Endothelial cell of umbilical vein (primary cell): ENCODE results near the gene MAPK8. TPM values are rescaled to one million over a fixed set of nuclear protein-coding genes. Genes with fewer than 3 reads are reported as not detected.
A peak's percentile ranks its signal among the peaks of the same experiment; 100 is the strongest.
"Not testable (repeated sequence)": the region's sequence is repeated elsewhere in the genome, so short reads cannot be mapped to it uniquely, and the experiment has no call there.

Source experiments
- BruUV-seq: library from RNA; stranded (reverse); fragments of 400-500 nt; replicated peaks from 2 replicates; lab custom pipeline; 2021; lab: Mats Ljungman, UMichigan
- CTCF ChIA-PET: fragments of 300-600, 350-600 bp; sonication (Branson Sonifier 250); formaldehyde crosslinking; loops from one replicate; lab custom pipeline; 2021; ENCODE audit warnings: antibody characterized with exemption, inconsistent platforms; lab: Charles Lee
- POLR2A ChIA-PET: fragments of 300-600, 350-600 bp; sonication (Branson Sonifier 250); formaldehyde crosslinking; loops from one replicate; lab custom pipeline; 2021; ENCODE audit warnings: antibody characterized with exemption, inconsistent platforms; lab: Charles Lee
- DNase-seq: peaks from one replicate; pipeline ENCODE4 v3.0.0-alpha.2; 2011; ENCODE audit warnings: low read depth, low spot score
- FAIRE-seq: peaks from 2 replicates; lab custom pipeline; 2011; peaks lifted over from hg19 to GRCh38; lab: Jason Lieb, UNC
- H2AFZ ChIP-seq: 2 replicates; pipeline ENCODE4 v1.6.0; 2012; ENCODE audit warnings: low read depth, low read length, control low read depth, inconsistent platforms
- H3K27ac ChIP-seq: 2 replicates; pipeline ENCODE4 v1.5.1; 2011; ENCODE audit warnings: low read depth, mild to moderate bottlenecking, control low read depth, low read length, moderate library complexity; ENCODE audit not compliant: insufficient read depth
- H3K27me3 ChIP-seq, 2 experiments: 2 replicates each; pipeline versions ENCODE4 v1.6.0 to v1.6.1; 2011; ENCODE audit warnings: low read length in 2 of 2, mixed read lengths in 1 of 2; ENCODE audit not compliant: control insufficient read depth in 2 of 2, insufficient read depth in 2 of 2
- H3K36me3 ChIP-seq, 2 experiments: 2 replicates in 1 of 2; 3 replicates in 1 of 2; pipeline ENCODE4 v1.5.1; 2011; ENCODE audit warnings: low read length in 2 of 2, mild to moderate bottlenecking in 1 of 2, moderate library complexity in 1 of 2; ENCODE audit not compliant: control insufficient read depth in 2 of 2, insufficient read depth in 2 of 2; ENCODE audit errors: extremely low read depth in 1 of 2
- H3K4me1 ChIP-seq: 3 replicates; pipeline ENCODE4 v1.5.1; 2011; ENCODE audit warnings: mild to moderate bottlenecking, low read length; ENCODE audit not compliant: control insufficient read depth, insufficient read depth; ENCODE audit errors: extremely low read depth
- H3K4me2 ChIP-seq: 2 replicates; pipeline ENCODE4 v1.6.1; 2011; ENCODE audit warnings: low read length, control low read depth, mixed read lengths; ENCODE audit not compliant: insufficient read depth
- H3K4me3 ChIP-seq, 3 experiments: fragments of 200-600 bp in 1 of 3; sonication (generic), shearing (Covaris generic) in 1 of 3; replicated peaks in 1 of 3; 2 replicates each; pipeline ENCODE4 v1.5.1; 2011 to 2016; ENCODE audit warnings: control low read depth in 3 of 3, low read length in 3 of 3, mild to moderate bottlenecking in 2 of 3, inconsistent platforms in 1 of 3, low read depth in 1 of 3, moderate library complexity in 1 of 3; ENCODE audit not compliant: insufficient read depth in 1 of 3
- H3K79me2 ChIP-seq: 2 replicates; pipeline ENCODE4 v1.6.0; 2012; ENCODE audit warnings: low read length, inconsistent platforms; ENCODE audit not compliant: control insufficient read depth, insufficient read depth
- H3K9ac ChIP-seq: replicated peaks from 2 replicates; pipeline ENCODE3; 2011; ENCODE audit warnings: low read length, control low read depth; ENCODE audit not compliant: insufficient read depth; ENCODE audit errors: extremely low read depth
- H3K9me1 ChIP-seq: replicated peaks from 3 replicates; pipeline ENCODE4 v1.6.0; 2011; ENCODE audit warnings: mild to moderate bottlenecking, low read length; ENCODE audit not compliant: control insufficient read depth, insufficient read depth; ENCODE audit errors: extremely low read depth
- H3K9me3 ChIP-seq: replicated peaks from 2 replicates; pipeline ENCODE4 v1.5.1; 2012; ENCODE audit warnings: low read length, inconsistent platforms; ENCODE audit not compliant: control insufficient read depth, insufficient read depth
- H4K20me1 ChIP-seq: replicated peaks from 2 replicates; pipeline ENCODE3; 2011; ENCODE audit warnings: mild to moderate bottlenecking, low read length; ENCODE audit not compliant: control insufficient read depth, insufficient read depth; ENCODE audit errors: extremely low read depth
- EZH2 ChIP-seq: IDR thresholded peaks from 2 replicates; pipeline ENCODE4 v1.6.1; 2012; ENCODE audit warnings: borderline replicate concordance, low read depth, mild to moderate bottlenecking, moderate library complexity, low read length, inconsistent platforms; ENCODE audit not compliant: severe bottlenecking
- FOS ChIP-seq: IDR thresholded peaks from 2 replicates; pipeline ENCODE4 v1.6.1; 2011; ENCODE audit warnings: mild to moderate bottlenecking, low read length, moderate library complexity, borderline replicate concordance; ENCODE audit not compliant: insufficient read depth
- GATA2 ChIP-seq: IDR thresholded peaks from 2 replicates; pipeline ENCODE4 v1.7.0; 2011; ENCODE audit warnings: low read depth, mild to moderate bottlenecking, moderate library complexity, mixed read lengths, low read length; ENCODE audit not compliant: insufficient read length, insufficient read depth
- JUN ChIP-seq: IDR thresholded peaks from 2 replicates; pipeline ENCODE4 v1.6.1; 2011; ENCODE audit warnings: borderline replicate concordance, low read depth; ENCODE audit not compliant: insufficient read length, insufficient read depth
- MAX ChIP-seq: IDR thresholded peaks from 2 replicates; pipeline ENCODE4 v1.6.1; 2011; ENCODE audit not compliant: insufficient read depth, insufficient read length
- MYC ChIP-seq: IDR thresholded peaks from one replicate; pipeline ENCODE4 v1.6.1; 2011; ENCODE audit warnings: mild to moderate bottlenecking, low read depth, low read length
- POLR2A ChIP-seq: IDR thresholded peaks from 2 replicates; pipeline ENCODE4 v1.6.1; 2012; ENCODE audit warnings: low read depth, mild to moderate bottlenecking, control low read depth, low read length
- POLR2AphosphoS5 ChIP-seq: IDR thresholded peaks from 2 replicates; pipeline ENCODE4 v1.6.1; 2012; ENCODE audit warnings: low read depth, mild to moderate bottlenecking, control low read depth, low read length, moderate library complexity; ENCODE audit not compliant: insufficient read depth
- dilution Hi-C: fragments of 300-500 bp; cut with MboI; formaldehyde crosslinking; loops from one replicate; pipeline ENCODE4 v1.15.0; 2019; ENCODE audit warnings: low sequenced_read_pairs; ENCODE audit not compliant: extremely low pct_ligation_motif_present
- intact Hi-C: fragments of 100-400 bp; cut with micrococcal nuclease; formaldehyde crosslinking; loops from one replicate; pipeline ENCODE4 v1.10.0; 2022
- polyA plus RNA-seq, 4 experiments: library from polyadenylated mRNA; depleted of rRNA in 3 of 4; stranded (reverse) in 3 of 4; unstranded in 1 of 4; fragments of >200 nt; gene quantifications; 2 replicates each; pipeline versions ENCODE4 v1.2.1 to v1.2.3, GENCODE V29; 2011 to 2012; ENCODE audit warnings: missing spikeins in 1 of 4
- total RNA-seq: library from RNA; stranded (reverse); gene quantifications from 2 replicates; pipeline ENCODE4 v1.2.3, GENCODE V29; 2021
- TF ChIP-seq, protein P1 (sequence below), 2 donors: IDR thresholded peaks; 1 replicate in 1 of 2; 2 replicates in 1 of 2; pipeline ENCODE4 v1.5.1; 2011; ENCODE audit warnings: low read length in 2 of 2, mild to moderate bottlenecking in 2 of 2, moderate library complexity in 2 of 2, control low read depth in 1 of 2, inconsistent platforms in 1 of 2, low read depth in 1 of 2; ENCODE audit not compliant: insufficient read depth in 1 of 2; ENCODE audit errors: extremely low read depth in 1 of 2

The MAPK8 gene
- total and polyA plus RNA-seq, 2 donors (not counting 3 experiments of a cell fraction or from before 2014, with no cell fraction given) = 25.3 to 56.2 TPM

- H3K4me1 ChIP-seq = no peaks in the 10 kb centered on the region
- no peaks in the 10 kb centered on the region for H3K9me3 ChIP-seq
- no peak overlapping the region for H3K27ac ChIP-seq
- H3K4me2 ChIP-seq = no peak overlapping the region
- H3K9ac ChIP-seq = no peak overlapping the region
- TF ChIP-seq, protein P1, sequence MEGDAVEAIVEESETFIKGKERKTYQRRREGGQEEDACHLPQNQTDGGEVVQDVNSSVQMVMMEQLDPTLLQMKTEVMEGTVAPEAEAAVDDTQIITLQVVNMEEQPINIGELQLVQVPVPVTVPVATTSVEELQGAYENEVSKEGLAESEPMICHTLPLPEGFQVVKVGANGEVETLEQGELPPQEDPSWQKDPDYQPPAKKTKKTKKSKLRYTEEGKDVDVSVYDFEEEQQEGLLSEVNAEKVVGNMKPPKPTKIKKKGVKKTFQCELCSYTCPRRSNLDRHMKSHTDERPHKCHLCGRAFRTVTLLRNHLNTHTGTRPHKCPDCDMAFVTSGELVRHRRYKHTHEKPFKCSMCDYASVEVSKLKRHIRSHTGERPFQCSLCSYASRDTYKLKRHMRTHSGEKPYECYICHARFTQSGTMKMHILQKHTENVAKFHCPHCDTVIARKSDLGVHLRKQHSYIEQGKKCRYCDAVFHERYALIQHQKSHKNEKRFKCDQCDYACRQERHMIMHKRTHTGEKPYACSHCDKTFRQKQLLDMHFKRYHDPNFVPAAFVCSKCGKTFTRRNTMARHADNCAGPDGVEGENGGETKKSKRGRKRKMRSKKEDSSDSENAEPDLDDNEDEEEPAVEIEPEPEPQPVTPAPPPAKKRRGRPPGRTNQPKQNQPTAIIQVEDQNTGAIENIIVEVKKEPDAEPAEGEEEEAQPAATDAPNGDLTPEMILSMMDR (IDR thresholded peaks at IDR 0.05; ENCODE audit: extremely low read depth in 1 of 2, insufficient read depth in 1 of 2, low read depth in 1 of 2, low read length in 2 of 2) = no peak
- TF ChIP-seq POLR2A (no peak), MYC (no peak), POLR2AphosphoS5 (no peak), GATA2 (no peak), EZH2 (no peak), JUN (no peak), FOS (no peak), MAX (no peak)
- no peak for DNase-seq
- intact Hi-C loops (no loop called here), dilution Hi-C loops (no loop called here)
- CTCF ChIA-PET = interaction anchor here (0.9 to 1.5 kb wide), 2 partner anchors 19 to 312 kb away, joined by 3 to 5 read pairs; no protein-coding TSS in a partner anchor
- peaks cover 7% of the 10 kb centered on the region for H4K20me1 ChIP-seq
- FAIRE-seq = peak; percentile 4
- H3K79me2 ChIP-seq = peaks cover 25% of the 10 kb centered on the region
- no TSS peak for BruUV-seq
- H2AFZ ChIP-seq = no peak overlapping the region
- no peak overlapping the region for H3K4me3 ChIP-seq
- no peaks in the 10 kb centered on the region for H3K36me3 ChIP-seq
- POLR2A ChIA-PET = no interaction called here
- no peaks in the 10 kb centered on the region for H3K27me3 ChIP-seq
- H3K9me1 ChIP-seq = no peaks in the 10 kb centered on the region
These were observed 37.6 kb downstream of the MAPK8 start for GRCh38 chr10:48343921-48344598.

DNA sequence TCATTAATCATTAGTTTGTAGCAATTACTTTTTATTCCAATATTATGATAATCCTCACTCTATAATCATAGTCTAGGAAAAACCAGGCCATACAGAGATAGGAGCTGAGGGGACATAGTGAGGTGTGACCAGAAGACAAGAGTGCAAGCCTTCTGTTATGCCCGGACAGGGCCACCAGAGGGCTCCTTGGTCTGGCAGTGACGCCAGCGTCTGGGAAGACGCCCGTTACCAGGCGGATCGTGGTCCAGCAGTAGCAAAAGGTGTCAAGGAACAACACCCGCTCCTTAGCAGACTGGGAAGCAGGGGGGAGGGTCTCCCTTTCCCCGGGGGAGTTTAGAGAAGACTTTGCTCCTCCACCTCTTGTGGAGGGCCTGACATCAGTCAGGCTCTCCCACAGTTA is 39.8 kb downstream of the MAPK8 start:
- H3K9me1 ChIP-seq, H3K4me3 ChIP-seq, intact Hi-C loops, H3K9ac ChIP-seq, H3K27ac ChIP-seq, H2AFZ ChIP-seq, H3K9me3 ChIP-seq, BruUV-seq, H3K4me1 ChIP-seq, dilution Hi-C loops, H3K36me3 ChIP-seq, DNase-seq, H3K27me3 ChIP-seq, CTCF ChIA-PET, FAIRE-seq, POLR2A ChIA-PET, H4K20me1 ChIP-seq, H3K4me2 ChIP-seq: not testable (repeated sequence)
- H3K79me2 ChIP-seq = peaks cover 20% of the 10 kb centered on the region

DNA sequence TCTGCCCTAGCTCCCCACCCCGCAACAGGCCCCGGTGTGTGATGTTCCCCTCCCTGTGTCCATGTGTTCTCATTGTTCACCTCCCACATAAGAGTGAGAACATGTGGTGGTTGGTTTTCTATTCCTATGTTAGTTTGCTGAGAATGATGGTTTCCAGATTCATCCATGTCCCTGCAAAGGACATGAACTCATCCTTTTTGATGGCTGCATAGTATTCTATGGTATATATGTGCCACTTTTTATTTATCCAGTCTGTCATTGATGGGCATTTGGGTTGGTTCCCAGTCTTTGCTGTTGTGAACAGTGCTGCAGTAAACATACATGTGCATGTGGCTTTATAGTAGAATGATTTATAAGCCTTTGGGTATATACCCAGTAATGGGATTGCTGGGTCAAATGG is 41.1 kb downstream of the MAPK8 start:
- H3K4me2 ChIP-seq, H2AFZ ChIP-seq, H3K9ac ChIP-seq, H3K36me3 ChIP-seq, DNase-seq, H3K4me1 ChIP-seq, H3K27me3 ChIP-seq, H3K4me3 ChIP-seq, H3K9me1 ChIP-seq, FAIRE-seq, H4K20me1 ChIP-seq, POLR2A ChIA-PET, dilution Hi-C loops, intact Hi-C loops, H3K9me3 ChIP-seq, CTCF ChIA-PET, BruUV-seq, H3K27ac ChIP-seq: not testable (repeated sequence)
- H3K79me2 ChIP-seq = peaks cover 17% of the 10 kb centered on the region
